ENCODE measurements around the gene CHRDL2.

CHRDL2 gene

GRCh38 chr11:74686792-74687191 lies 44.4 kb downstream of the CHRDL2 start:
- TF ChIP-seq CTCF (conservative IDR thresholded peaks at IDR 0.05; ENCODE audit: low read depth, low read length): no peak
- no peak for DNase-seq (ENCODE audit: low read depth)
- no peak overlapping the region for H3K4me3 ChIP-seq (ENCODE audit: low read length)

- no peak for TF ChIP-seq CTCF (conservative IDR thresholded peaks at IDR 0.05; ENCODE audit: low read depth, low read length)
- no peak overlapping the region for H3K4me3 ChIP-seq (ENCODE audit: low read length)
- no peak for DNase-seq (ENCODE audit: low read depth)
Measured at GRCh38 chr11:74685905-74686304, 45.3 kb downstream of the CHRDL2 start.

GRCh38 chr11:74685338-74685737 lies 45.9 kb downstream of the CHRDL2 start:
- no peak overlapping the region for H3K4me3 ChIP-seq (ENCODE audit: low read length)
- DNase-seq (ENCODE audit: low read depth): no peak
- no peak for TF ChIP-seq CTCF (conservative IDR thresholded peaks at IDR 0.05; ENCODE audit: low read depth, low read length)

- no peak for DNase-seq (ENCODE audit: low read depth)
- H3K4me3 ChIP-seq (ENCODE audit: low read length): no peak overlapping the region
- no peak for TF ChIP-seq CTCF (conservative IDR thresholded peaks at IDR 0.05; ENCODE audit: low read depth, low read length)
Measured at GRCh38 chr11:74684661-74685060, 46.6 kb downstream of the CHRDL2 start.

GRCh38 chr11:74683941-74684481 lies 47.2 kb downstream of the CHRDL2 start:
- no peak for TF ChIP-seq CTCF (conservative IDR thresholded peaks at IDR 0.05; ENCODE audit: low read depth, low read length)
- DNase-seq (ENCODE audit: low read depth): no peak
- peak overlapping the region; percentile 37 for H3K4me3 ChIP-seq (ENCODE audit: low read length)

- TF ChIP-seq CTCF (conservative IDR thresholded peaks at IDR 0.05; ENCODE audit: low read depth, low read length): peak; percentile 60
- H3K4me3 ChIP-seq (ENCODE audit: low read length): peak overlapping the region; percentile 37
- DNase-seq (ENCODE audit: low read depth): no peak
Measured at GRCh38 chr11:74683279-74683871, 47.9 kb downstream of the CHRDL2 start.

GRCh38 chr11:74682731-74683278 lies 48.4 kb downstream of the CHRDL2 start:
- DNase-seq (ENCODE audit: low read depth): no peak
- no peak for TF ChIP-seq CTCF (conservative IDR thresholded peaks at IDR 0.05; ENCODE audit: low read depth, low read length)
- H3K4me3 ChIP-seq (ENCODE audit: low read length): peak overlapping the region; percentile 20
